Measurements from ENCODE around the gene ATRIP.
"Not testable (repeated sequence)": the region's sequence is repeated elsewhere in the genome, so short reads cannot be mapped to it uniquely, and the experiment has no call there.

The ATRIP gene

DNA sequence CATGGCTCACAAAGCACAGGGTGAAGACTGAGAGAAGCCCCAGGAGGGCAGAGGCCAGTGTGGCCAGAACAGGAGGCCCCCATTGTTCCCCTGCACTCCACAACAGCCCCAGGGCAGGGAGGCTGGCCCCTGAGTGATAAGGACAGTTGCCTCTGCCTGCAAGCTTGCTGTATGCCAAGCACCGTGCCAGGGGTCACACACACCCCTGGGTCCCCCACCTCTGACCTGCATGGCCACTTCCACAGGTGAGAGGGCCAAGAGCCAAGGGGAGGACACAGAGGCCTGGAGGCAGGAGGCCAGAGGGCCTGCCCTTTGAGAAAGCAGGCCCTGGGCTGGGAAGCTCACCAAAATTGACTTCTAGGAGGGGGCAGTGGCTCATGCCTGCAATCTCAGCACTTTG is 23.7 kb downstream of the ATRIP start:
- no peak overlapping the region for H3K4me3 ChIP-seq (ENCODE audit: low read depth, low read length)
- no peak for TF ChIP-seq POLR2A (IDR thresholded peaks at IDR 0.05; ENCODE audit: extremely low read depth, insufficient read length)
- TF ChIP-seq, protein P1, sequence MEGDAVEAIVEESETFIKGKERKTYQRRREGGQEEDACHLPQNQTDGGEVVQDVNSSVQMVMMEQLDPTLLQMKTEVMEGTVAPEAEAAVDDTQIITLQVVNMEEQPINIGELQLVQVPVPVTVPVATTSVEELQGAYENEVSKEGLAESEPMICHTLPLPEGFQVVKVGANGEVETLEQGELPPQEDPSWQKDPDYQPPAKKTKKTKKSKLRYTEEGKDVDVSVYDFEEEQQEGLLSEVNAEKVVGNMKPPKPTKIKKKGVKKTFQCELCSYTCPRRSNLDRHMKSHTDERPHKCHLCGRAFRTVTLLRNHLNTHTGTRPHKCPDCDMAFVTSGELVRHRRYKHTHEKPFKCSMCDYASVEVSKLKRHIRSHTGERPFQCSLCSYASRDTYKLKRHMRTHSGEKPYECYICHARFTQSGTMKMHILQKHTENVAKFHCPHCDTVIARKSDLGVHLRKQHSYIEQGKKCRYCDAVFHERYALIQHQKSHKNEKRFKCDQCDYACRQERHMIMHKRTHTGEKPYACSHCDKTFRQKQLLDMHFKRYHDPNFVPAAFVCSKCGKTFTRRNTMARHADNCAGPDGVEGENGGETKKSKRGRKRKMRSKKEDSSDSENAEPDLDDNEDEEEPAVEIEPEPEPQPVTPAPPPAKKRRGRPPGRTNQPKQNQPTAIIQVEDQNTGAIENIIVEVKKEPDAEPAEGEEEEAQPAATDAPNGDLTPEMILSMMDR (IDR thresholded peaks at IDR 0.05; ENCODE audit: low read depth, low read length) = no peak
- DNase-seq (ENCODE audit: low read depth) = no peak

DNA sequence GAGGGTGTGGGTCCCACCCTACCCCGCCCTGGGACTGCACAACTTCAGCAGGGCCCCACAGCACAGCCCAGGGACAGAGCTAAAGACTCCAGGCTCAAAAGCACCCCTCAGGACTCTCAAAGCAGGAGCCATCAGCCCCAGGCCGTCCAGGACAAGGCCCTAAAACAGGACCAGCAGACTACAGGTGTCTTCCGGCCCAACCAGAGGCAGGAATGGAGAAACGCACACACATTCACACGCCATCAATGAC is 26.1 kb downstream of the ATRIP start:
- TF ChIP-seq, protein P2, sequence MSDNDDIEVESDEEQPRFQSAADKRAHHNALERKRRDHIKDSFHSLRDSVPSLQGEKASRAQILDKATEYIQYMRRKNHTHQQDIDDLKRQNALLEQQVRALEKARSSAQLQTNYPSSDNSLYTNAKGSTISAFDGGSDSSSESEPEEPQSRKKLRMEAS (IDR thresholded peaks at IDR 0.05; ENCODE audit: low read depth, low read length) = peak; percentile 76
- TF ChIP-seq MYC (IDR thresholded peaks at IDR 0.05; ENCODE audit: low read depth, low read length) (peak; percentile 40; the same call in 1 of the 2 replicates), POLR2A (IDR thresholded peaks at IDR 0.05; ENCODE audit: extremely low read depth, insufficient read length) (no peak)
- TF ChIP-seq, protein P1 (IDR thresholded peaks at IDR 0.05; ENCODE audit: low read depth, low read length) = no peak
- no peak for DNase-seq (ENCODE audit: low read depth)
- H3K4me3 ChIP-seq (ENCODE audit: low read depth, low read length) = peak overlapping the region; percentile 95

- peak; percentile 97 for DNase-seq (ENCODE audit: low read depth)
- peak overlapping the region; percentile 95 for H3K4me3 ChIP-seq (ENCODE audit: low read depth, low read length)
- TF ChIP-seq MYC (IDR thresholded peaks at IDR 0.05; ENCODE audit: low read depth, low read length) (peak; percentile 35), POLR2A (IDR thresholded peaks at IDR 0.05; ENCODE audit: extremely low read depth, insufficient read length) (peak; percentile 68)
- TF ChIP-seq, protein P2 (IDR thresholded peaks at IDR 0.05; ENCODE audit: low read depth, low read length) = no peak
- TF ChIP-seq, protein P1 (IDR thresholded peaks at IDR 0.05; ENCODE audit: low read depth, low read length) = peak; percentile 57
These were observed 26.5 kb downstream of the ATRIP start for GRCh38 chr3:48472923-48473616.

GRCh38 chr3:48473617-48473952 is 27.0 kb downstream of the ATRIP start:
- H3K4me3 ChIP-seq (ENCODE audit: low read depth, low read length) = no peak overlapping the region
- no peak for DNase-seq (ENCODE audit: low read depth)
- TF ChIP-seq, protein P2 (IDR thresholded peaks at IDR 0.05; ENCODE audit: low read depth, low read length) = no peak
- TF ChIP-seq POLR2A (IDR thresholded peaks at IDR 0.05; ENCODE audit: extremely low read depth, insufficient read length) = no peak
- TF ChIP-seq MYC (IDR thresholded peaks at IDR 0.05; ENCODE audit: low read depth, low read length) = no peak
- TF ChIP-seq, protein P1 (IDR thresholded peaks at IDR 0.05; ENCODE audit: low read depth, low read length) = no peak

- not testable (repeated sequence) for DNase-seq (ENCODE audit: low read depth); H3K4me3 ChIP-seq (ENCODE audit: low read depth, low read length)
These were observed 27.5 kb downstream of the ATRIP start for GRCh38 chr3:48474031-48474430.

GRCh38 chr3:48474619-48475018 is 28.1 kb downstream of the ATRIP start:
- TF ChIP-seq, protein P2 (IDR thresholded peaks at IDR 0.05; ENCODE audit: low read depth, low read length) = no peak
- TF ChIP-seq MYC (IDR thresholded peaks at IDR 0.05; ENCODE audit: low read depth, low read length) = no peak
- TF ChIP-seq POLR2A (IDR thresholded peaks at IDR 0.05; ENCODE audit: extremely low read depth, insufficient read length) = no peak
- TF ChIP-seq, protein P1 (IDR thresholded peaks at IDR 0.05; ENCODE audit: low read depth, low read length) = no peak
- H3K4me3 ChIP-seq (ENCODE audit: low read depth, low read length) = no peak overlapping the region
- no peak for DNase-seq (ENCODE audit: low read depth)

All from NB4 (cell line).